Astrocyte of the spinal cord (primary cell): ENCODE results near the gene CADPS.

ENCODE experiments used
- DNase-seq: peaks from one replicate; pipeline ENCODE4 v3.0.0; 2011; ENCODE audit warnings: low read depth, low spot score
- H3K4me3 ChIP-seq: 2 replicates; pipeline ENCODE4 v1.5.1; 2011; ENCODE audit warnings: low read depth, mild to moderate bottlenecking, low read length, moderate library complexity
- CTCF ChIP-seq: IDR thresholded peaks from 2 replicates; pipeline ENCODE4 v1.5.1; 2012; ENCODE audit warnings: low read depth, mild to moderate bottlenecking, low read length, inconsistent platforms
- in situ Hi-C: cut with HindIII; loops from 2 replicates; pipeline ENCODE4 v1.10.0; 2017; ENCODE audit warnings: low sequenced_read_pairs

Gene CADPS

GRCh38 chr3:62406945-62407344 is 468.3 kb downstream of the CADPS start:
- no peak for TF ChIP-seq CTCF
- in situ Hi-C loops = no loop called here
- no peak overlapping the region for H3K4me3 ChIP-seq
- no peak for DNase-seq

- in situ Hi-C loops = no loop called here
These were observed 469.6 kb downstream of the CADPS start for GRCh38 chr3:62405566-62405965.

GRCh38 chr3:62405135-62405534 is 470.1 kb downstream of the CADPS start:
- in situ Hi-C loops = no loop called here
- no peak for TF ChIP-seq CTCF
- no peak overlapping the region for H3K4me3 ChIP-seq
- DNase-seq = no peak

More at GRCh38 chr3:62405566-62405965, 469.6 kb downstream of the CADPS start:
- H3K4me3 ChIP-seq = no peak overlapping the region
- no peak for TF ChIP-seq CTCF
- DNase-seq = no peak

- in situ Hi-C loops = no loop called here
- TF ChIP-seq CTCF = no peak
- no peak for DNase-seq
- H3K4me3 ChIP-seq = no peak overlapping the region
These were observed 470.9 kb downstream of the CADPS start for GRCh38 chr3:62404321-62404720.

- in situ Hi-C loops = no loop called here
- H3K4me3 ChIP-seq = no peak overlapping the region
- TF ChIP-seq CTCF = no peak
- DNase-seq = no peak
These were observed 471.5 kb downstream of the CADPS start for GRCh38 chr3:62403765-62404164.

GRCh38 chr3:62392626-62393292 is 482.5 kb downstream of the CADPS start:
- no peak overlapping the region for H3K4me3 ChIP-seq
- in situ Hi-C loops = no loop called here
- no peak for TF ChIP-seq CTCF
- no peak for DNase-seq
